LNCaP clone FGC (cell line): Measurements from ENCODE around the gene SND1.

Experiments used
- DNase-seq: peaks from one replicate; pipeline ENCODE4 v3.0.0-alpha.2; 2011; ENCODE audit warnings: low read depth
- H3K4me3 ChIP-seq: 2 replicates; pipeline ENCODE4 v1.5.1; 2011; ENCODE audit warnings: mild to moderate bottlenecking, low read depth, low read length, control low read depth
- CTCF ChIP-seq: IDR thresholded peaks from 2 replicates; pipeline ENCODE4 v1.5.1; 2012; ENCODE audit warnings: mild to moderate bottlenecking; ENCODE audit not compliant: control insufficient read depth, insufficient read depth; ENCODE audit errors: extremely low read depth

Gene SND1

DNA sequence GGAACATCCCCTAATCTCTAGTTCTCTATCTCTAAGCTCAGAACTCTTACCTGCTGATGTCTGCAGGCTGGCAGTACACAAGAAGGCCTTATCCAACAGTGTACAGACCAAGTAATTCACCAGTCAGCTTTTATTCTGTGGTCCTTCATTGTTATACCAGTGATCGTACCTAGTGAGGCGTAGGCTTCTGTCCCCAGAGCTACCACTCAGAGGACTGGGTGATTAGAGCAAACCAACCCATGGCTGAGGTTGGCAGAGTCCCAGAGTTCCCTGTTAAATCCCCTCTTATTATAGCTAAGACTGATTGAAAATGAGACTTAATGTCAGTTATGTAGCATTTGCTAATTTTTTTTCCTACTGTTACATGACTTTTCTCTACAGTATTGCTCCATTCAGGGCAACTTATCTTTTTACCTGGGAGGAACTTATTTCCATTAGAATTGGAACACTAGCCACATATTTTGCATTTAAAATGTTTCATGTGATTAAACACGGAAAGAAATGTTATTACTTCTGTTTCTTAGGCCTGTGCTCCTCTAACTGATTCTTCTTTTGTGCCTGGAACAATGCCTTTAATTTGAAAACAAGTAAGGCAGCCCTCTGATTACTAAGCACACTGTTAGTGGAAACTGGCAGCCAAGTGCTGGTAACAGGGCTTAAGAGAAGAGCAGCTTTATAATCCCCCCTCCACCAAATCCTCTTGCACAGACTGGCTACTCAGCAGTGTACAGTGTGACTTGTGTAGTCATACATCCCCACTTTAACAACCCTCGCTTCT lies 252.1 kb downstream of the SND1 start:
- no peak for TF ChIP-seq CTCF
- no peak overlapping the region for H3K4me3 ChIP-seq
- no peak for DNase-seq

GRCh38 chr7:127904670-127904985 lies 252.6 kb downstream of the SND1 start:
- H3K4me3 ChIP-seq, result no peak overlapping the region

GRCh38 chr7:127905021-127905420 lies 253.0 kb downstream of the SND1 start:
- no peak for DNase-seq
- no peak for TF ChIP-seq CTCF
- H3K4me3 ChIP-seq, result no peak overlapping the region

More at GRCh38 chr7:127904670-127904985, 252.6 kb downstream of the SND1 start:
- no peak for DNase-seq
- TF ChIP-seq CTCF, result no peak

GRCh38 chr7:127905491-127906330 lies 253.7 kb downstream of the SND1 start:
- no peak for DNase-seq
- H3K4me3 ChIP-seq, result no peak overlapping the region
- no peak for TF ChIP-seq CTCF

DNA sequence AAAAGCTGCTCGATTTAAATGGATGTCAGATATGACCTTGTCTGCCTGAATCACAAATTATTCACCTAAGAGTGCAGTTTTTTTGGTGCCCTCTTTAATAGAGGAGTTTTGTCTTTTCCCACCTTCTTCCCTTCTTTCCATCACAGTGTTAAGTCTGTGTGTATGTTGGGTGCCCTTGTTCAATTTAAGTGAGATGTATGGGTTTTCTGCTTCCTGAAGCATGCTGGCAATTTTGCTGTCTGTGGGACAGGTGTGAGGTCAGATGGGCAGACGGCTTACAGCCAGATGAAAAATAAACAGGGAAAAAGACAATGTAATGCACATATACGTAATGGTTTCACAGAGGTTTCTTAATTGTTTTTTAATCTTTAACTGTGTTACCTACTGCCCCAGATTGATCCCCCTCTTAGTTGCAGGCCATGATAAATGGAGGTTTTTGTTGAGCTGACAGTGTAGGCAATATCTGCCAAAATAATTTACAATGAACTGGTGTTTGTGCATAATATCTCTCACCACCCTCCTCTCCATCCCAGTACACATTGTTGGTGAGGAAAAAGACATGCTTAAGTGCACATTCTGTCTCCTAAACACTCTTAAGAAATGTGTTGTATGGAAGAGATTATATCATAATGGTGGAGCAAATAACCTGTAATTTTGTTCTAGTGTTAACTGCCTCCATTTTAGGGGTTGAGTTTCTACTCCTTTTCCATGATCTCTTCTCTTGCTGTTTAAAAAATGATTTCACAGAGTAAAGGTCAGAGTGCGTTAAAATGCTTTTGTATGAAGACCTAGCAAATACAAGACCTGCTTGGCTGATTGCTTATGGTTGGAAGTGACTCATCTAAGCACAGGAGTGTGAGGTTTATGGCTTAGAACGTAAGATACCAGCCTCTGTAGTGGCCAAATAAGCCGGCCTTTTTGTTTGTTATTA lies 255.4 kb downstream of the SND1 start:
- no peak for DNase-seq
- H3K4me3 ChIP-seq, result no peak overlapping the region
- TF ChIP-seq CTCF, result no peak

GRCh38 chr7:127908430-127909258 lies 256.6 kb downstream of the SND1 start:
- DNase-seq, result no peak
- H3K4me3 ChIP-seq, result no peak overlapping the region
- no peak for TF ChIP-seq CTCF
